Measurements from ENCODE around the gene CACHD1.

The CACHD1 gene

DNA sequence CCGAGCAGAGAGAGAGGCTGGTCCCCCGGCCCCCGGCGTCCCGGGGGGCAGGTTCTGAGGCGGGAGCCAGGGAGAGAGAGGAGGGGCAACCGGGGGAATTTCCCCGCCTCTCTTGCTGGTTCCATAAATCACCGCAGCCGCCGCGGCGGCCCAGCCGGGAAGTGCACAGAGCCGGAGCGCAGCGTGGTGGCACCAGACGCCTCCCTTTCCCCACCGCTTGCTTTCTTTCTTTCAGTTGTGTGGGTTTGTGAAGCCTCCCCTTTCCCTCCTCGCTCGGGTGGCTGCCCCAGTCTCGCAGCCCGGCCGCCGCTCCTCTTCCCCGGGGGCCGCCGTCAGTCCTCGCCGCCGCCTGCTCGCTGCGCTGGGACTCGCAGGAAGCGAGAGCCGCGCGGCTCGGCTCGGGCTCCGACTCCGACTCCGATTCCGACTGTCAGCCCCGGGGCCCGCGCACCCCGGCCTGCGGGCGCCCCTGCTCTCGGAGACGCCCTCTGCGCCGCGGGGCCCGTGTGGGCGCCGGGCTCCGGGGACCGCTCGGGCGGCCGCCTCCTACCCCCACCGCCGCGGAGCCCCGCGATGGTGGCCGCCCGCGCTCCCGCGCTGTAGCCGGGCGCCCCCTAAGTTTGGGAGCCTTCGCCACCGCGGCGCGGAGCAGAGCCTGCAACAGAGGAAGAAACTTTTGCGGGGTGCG lies at the start of gene CACHD1:
Gene CACHD1 (plus strand): TSS at position 153 of the 688 bp plus-strand sequence. CDS start 616 bp downstream, outside the sequence.
- FAIRE-seq = no peak

DNA sequence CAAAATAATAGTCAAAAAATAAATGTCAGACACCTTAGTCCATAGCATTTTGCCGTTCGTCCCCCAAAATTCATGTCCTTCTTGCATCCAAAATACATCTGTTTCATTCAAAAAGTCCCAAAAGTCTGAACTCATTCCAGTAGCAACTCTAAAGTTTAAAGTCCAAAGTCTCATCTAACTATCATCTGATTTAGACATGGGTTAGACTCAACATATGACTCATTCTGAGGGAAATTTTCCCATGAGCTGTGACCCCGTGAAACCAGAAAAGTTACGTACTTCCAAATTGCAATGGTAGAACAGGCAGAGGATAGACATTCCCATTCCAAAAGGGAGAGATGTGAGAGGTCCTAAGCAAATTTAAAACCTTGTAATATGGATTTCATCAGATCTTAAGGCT lies 48.6 kb upstream of the CACHD1 start:
- no peak for FAIRE-seq

DNA sequence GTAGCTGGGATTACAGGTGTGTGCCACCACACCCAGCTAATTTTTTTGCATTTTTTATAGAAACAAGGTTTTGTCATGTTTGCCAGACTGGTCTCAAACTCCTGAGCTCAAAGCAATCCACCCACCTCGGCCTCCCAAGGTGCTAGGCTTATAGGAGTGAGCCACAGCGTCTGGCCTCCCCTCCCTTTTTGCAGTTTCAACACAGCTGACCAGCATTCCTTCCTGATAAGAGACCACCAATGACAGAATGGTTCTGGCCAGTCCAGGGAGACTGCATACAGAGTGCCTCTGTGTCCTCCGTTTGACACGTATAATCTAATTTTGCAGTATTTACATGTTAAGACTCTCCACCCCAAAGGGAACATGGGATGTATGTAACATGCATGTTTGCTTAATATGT lies 46.4 kb upstream of the CACHD1 start:
- no peak for FAIRE-seq

DNA sequence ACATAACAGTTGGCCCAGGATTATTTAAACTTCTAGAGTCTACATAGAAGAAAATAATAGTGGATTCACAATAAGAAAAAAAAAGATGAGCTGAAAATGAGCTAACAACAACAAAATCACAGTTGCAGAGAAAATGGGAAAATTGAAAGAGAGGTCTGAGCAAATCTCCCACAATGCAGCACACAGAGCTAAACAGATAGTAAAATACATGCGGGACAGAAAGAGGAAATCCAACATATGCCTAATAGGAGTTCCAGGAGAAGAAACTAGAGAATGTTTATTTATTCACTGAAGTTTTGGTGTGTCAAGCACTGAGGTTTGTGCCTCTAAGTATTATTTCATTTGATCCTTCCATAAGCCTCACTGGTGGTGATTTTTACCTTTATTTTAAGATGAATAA lies 45.5 kb upstream of the CACHD1 start:
- no peak for FAIRE-seq

DNA sequence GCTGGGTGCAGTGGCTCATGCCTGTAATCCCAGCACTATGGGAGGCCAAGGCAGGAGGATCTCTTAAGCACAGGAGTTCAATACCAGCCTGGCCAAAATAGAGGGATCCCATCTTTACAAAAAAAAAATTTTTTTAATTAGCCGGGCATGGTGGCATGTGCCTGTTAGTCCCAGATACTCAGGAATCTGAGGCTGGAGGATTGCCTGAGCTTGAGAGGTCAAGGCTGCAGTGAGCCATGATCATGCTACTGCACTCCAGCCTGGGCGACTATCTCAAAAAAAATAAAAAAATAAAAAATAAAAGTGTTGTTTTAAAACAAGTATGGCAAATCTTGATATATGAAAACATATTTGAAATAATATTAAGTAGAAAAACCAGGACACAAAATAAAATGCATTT lies 44.4 kb upstream of the CACHD1 start:
- no peak for FAIRE-seq

DNA sequence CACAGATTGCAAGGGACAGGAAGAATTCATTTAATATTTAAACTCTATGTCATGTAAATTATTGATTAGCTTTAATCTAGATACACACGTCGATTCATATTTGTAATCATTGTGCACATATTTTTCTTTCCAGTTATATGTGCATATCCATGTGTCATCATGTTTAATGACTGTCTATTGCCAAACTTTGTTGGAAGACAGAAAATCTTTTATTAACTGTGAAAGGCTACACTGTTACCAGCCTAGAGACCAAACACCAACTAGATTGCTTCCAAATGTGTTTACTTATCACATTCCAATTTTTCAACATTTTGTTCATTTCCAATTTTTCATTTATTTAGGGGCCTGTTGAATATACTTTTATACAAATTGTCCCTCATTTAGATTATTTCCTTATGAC lies 43.2 kb upstream of the CACHD1 start:
- no peak for FAIRE-seq

DNA sequence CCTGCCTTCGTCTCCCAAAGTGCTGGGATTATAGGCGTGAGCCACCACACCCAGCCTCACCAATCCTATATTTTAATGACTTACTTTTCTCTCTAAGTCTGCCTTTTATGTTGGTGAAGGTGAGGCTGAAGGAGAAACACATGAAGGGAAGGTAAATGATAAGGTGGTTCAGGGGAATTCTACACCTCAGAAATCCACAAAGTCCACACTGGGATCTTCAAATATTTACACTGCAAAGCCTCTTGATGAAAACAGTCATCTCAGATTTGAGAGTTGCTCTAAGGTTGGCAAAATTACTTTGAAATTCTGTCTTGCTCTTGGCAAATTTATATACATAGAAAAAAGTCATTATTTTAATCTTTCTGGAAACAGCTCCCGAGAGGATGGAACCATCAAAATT lies 42.0 kb upstream of the CACHD1 start:
- FAIRE-seq = no peak

DNA sequence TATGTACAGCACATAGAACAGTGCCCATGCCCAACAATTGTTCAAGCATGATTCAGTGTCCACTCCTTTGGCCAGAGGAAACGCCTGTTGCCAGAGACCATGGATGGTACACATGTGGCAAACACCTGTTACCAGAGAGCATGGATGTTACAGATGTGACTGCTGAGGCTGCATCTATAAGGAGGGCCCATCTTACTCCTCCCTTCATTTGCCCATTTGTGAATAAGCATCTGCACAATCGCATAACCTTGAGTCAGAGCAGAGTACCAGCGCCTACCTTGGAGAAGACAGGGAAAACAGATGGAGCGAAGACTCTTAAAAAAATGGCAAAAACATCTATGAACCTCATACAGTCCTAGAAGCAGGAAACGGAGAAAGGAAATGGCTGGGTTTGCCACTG lies 36.6 kb upstream of the CACHD1 start:
- no peak for FAIRE-seq

DNA sequence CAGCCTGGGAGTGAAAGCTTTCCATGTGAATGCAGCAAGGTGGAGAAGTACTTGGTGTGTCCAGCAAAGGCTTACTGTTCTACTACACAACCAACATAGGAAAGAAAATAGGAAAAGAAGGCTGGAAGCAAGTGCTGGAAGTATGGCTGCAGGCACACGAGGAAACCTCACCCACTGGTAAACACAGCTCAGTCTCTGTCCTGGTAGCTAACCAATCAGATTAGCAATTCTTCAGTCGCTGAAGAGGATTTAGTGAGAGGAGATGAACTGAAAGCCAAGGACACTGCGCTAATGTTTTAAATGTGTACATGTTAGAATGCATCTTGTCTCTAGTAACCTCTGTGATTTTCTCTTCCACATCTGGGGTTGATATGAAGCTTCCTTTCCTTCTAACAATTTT lies 36.2 kb upstream of the CACHD1 start:
- FAIRE-seq = no peak

DNA sequence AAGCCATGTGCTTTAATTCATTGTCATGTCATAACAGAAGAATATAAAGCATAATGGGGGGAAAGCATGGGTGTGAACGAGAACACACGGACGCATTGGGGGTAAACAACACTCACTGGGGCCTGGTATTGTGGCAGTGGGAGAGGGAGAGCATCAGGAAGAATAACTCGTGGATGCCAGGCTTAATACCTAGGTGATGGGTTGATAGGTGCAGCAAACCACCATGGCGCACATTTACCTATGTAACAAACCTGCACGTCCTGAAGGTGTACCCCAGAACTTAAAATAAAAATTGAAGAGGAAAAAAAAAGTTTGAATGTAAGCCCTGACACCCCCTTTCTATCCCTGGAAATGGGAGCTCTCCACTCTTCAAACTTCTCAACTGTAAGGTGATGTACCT lies 34.9 kb upstream of the CACHD1 start:
- no peak for FAIRE-seq

DNA sequence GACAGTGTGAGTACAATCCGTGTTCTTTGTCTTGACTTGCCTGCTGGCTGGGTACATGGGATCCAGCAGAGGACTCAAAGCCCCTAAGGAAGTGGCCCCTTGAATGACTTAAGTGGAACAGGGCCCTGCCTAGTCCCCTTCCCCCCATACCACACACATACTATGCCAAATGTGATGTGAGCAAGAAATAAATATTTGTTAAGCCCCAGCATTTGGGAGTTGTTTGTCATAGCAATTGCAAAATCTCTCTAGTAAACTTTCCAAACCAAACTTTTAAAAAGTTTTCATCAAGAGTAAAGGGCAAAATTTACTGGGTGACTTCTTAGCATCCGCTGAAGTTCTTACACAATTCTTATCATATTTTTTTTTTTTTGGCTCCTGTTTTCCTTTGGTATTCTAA lies 32.5 kb upstream of the CACHD1 start:
- no peak for FAIRE-seq

DNA sequence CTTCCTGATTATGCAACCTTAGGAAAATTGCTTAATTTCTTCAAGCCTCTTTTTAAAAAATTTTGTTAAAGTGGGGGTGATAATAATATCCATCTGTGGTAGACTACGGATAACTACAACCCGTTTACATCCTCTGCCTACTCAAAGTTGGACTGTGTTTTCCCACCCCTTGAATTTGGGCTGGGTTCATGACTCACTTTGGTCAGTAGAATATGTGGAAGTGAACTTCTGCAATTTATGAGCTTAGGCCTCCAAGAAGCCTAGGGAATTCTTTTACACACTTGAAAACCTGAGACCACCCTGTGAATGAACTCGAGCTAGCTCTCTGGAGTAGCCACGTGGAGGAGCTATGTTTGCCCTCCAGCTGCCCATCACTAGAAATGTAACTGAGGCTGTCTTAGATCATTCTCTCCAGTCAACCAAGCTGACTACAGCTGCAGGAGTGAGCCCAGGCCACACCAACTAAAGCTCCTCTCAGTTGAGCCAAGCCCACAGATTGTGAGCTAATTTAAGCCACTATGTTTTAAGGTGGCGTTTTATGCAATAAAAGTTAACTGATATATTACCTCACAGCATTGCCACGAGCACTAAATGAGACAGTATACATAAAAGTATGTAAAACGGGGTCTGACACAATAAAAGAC lies 29.6 kb upstream of the CACHD1 start:
- FAIRE-seq = no peak

DNA sequence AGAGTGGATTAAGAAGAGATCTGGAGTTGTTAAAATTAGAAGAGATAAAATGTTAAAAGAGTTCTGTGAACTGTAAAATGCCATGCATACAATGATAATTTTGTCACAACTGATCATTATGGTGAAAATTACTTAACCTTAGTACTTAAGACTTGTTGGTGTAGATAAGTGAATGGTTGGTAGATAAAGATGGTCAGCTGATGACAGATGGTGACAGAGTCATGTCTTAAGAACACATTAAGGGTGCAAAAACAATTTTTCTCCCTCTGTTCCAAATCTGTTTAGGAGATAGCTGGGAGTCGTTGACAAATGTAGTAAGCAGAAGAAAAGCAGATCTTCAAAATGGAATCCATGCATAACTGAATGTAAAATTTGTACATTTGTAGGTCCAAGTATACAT lies 18.5 kb upstream of the CACHD1 start:
- no peak for FAIRE-seq

DNA sequence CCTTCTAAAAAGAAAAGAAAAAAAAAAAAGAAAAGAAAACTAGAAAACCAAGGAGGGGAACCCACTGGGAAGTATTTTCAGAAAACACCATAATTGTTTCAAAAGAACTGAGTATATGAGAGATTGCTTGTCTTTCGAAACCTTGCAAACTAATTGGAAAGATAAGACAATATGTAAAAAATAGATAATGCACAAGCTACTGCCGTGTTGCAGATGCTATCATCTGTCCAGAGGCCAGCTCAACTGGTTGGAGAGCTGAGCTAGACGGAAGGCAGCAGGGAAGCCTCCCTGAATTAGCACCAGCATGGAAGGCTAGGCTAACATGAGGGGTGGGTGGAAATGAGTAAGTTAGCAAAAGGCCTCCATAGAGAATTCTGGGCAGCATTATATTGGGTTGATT lies 16.2 kb upstream of the CACHD1 start:
- FAIRE-seq = no peak

DNA sequence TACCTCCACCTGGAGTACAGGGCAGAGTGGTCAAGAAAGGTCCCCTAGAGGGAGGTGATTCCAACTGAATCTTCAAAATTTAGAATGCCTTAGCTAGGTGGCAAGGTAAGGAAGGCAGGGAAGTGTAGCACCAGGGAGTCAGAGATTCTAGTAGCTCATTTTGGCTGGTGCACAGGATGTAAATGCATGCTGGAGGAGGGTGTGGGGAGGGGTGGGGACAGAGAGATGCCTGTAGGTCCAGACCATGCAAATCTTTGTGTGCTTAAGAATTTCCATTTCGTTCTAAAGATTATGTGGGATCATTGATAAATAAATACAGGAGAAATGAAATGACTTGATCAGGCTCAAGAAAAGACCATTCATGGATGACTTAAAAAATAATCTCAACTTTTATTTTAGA lies 11.0 kb upstream of the CACHD1 start:
- FAIRE-seq = no peak

DNA sequence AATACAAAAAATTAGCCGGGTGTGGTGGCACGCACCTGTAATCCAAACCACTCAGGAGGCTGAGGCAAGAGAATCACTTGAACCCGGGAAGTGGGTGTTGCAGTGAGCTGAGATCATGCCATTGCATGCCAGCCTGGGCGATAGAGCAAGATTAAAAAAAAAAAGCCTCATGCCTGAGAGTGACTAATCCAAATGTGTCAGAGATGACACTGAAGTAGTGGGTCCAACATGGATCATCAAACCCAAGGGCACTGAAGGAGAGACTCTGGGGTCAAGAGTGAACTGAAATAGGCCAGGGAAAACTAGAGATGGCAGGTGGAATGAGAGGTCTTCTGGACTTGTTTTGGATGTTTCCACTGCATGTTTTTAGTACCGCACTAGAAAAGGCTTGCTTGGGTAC lies 10.2 kb upstream of the CACHD1 start:
- FAIRE-seq = no peak

DNA sequence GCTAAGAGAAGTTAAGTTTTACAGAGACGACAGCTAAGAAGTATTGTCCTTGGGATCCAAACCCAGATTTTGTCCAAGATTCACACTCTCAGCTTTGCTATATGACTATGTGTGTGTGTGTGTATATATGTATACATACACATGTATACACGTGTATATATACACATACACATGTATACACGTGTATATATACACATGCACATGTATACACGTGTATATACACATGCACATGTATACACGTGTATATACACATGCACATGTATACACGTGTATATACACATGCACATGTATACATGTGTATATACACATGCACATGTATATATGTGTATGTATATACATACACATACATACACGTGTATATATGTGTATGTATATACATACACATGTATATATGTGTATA lies 3.9 kb upstream of the CACHD1 start:
- FAIRE-seq = no peak

DNA sequence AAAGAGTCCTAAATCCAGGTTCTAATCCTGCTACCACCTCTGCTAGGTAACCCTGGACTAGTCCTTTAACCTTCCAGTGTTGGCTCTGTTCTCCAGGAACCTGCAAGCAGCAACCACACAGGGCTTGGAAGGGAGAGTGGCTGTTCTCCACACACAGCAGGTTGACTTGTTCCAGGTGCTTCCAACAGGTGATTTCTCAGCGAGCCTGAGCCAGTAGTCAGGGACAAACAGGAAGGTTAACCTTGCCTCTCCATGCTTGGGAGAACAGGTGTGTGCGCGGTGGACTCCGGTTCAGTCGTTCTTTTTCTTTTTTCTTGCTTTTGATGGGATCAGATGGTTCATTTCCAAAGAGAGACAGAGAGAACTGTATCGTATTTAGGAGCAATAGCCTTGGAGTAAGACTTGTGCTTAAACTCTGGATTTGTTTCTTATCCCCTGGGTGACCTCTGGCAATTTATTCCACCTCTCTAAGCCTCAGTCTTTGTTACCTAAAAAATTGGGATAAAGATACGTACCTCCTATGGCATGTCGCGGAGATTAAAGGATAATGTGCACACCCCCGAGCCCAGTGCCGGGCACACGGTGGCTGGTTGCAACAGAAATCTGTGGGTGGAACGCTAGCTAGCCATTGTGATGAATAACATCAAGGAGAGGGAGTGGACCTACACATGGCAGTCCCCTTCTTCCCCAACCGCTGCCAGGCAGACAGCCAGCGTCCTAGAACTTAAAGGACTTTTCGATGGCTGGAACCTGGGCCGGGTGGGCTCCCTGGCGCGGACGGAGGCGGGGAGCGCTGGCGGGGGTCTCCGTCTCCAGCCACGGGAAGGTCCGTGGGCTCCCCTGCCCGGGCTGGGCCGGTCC lies 583 bp upstream of the CACHD1 start:
- no peak for FAIRE-seq

DNA sequence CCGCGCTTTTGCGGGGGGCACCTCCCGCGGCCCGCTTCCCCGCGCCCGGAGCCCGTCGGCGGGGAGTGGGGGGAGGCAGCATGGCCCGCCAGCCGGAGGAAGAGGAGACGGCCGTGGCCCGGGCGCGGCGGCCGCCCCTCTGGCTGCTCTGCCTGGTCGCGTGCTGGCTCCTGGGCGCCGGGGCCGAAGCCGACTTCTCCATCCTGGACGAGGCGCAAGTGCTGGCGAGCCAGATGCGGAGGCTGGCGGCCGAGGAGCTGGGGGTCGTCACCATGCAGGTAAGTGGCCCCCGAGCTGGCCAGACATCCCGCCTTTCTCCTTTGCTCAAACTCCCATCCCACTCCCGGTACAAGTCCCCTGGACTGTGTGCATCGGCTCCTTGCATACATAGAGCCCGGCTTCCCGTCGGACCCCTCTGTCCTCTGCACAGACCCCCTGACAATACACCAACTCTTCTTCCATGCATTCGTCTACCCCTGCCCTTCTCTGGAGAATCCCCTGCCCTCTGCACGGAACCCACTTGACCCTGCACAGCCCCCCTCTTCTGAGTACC lies 812 bp downstream of the CACHD1 start:
- FAIRE-seq = no peak

DNA sequence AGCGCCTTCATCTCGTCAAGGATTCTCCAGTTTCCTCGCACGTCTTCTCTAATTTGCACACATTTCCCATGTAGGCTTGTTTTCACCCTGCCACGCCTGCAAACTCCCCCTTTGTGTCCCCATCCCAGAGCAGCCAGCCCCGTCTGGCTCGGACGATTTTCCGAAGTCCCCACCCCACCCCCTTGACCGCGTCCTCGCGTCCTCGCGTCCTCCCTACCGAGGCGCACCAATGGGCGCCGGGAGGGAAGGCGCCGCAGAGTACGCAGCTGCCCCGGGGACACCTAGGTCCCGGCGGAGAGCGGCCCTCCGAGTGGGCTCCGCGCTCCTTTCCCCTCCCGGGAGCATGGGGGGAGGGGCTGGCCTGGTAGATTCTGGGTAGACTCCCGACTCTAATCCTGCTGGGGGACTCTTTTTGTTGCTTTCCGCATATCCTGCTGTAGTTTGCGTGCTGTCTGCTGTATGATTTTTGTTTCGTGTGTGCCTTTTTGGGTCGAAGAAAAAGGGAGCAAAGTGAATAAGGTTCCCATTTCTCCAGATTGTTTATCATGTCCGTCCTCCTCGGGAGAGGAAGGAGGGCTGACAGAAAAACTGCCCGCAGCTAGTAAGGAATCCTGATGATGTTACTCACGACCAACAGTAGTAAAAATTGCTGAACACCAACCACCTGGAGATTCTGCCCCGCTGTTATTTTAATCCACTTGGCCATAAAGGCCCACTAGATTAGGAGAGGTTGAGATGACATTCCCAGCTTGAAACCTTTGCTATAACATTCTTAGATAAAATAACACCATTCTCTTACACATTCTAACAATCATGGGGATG lies 1.5 kb downstream of the CACHD1 start:
- no peak for FAIRE-seq

DNA sequence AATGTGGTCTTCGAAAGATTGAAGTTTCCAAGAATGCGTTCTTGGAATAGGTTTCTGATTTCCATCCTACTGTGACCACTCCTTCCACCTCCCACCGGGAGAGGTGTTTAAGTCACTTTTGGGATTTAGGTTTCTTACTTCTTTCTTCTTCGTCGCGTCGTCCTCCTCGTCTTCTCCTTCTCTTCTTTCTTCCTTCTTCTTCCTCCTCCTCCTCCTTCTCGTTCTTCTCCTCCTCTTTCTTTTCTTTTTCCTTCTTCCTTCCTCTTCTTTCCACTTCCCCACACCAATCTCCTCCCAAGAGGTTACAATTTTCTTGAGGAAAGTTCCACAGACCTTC lies 2.1 kb downstream of the CACHD1 start:
- FAIRE-seq = no peak

DNA sequence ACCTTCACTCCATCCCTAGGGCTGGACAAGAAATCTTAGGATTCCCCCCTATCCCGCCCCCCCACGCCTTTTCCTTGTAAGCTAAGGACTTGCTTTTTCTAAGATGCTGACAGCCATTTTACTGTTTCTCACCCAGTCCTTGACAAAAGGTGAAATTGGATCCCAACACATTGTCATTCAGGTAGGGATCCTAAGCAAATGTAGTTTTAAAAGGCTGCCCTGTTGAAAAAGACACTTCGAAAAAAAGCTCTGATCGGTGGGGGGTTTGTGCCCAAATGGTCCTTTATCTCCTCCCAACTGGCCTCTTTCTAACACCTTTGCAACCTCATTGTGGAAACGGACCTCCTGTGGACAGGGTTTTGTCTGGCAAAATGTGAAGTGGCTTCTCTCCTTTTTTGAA lies 2.9 kb downstream of the CACHD1 start:
- no peak for FAIRE-seq

DNA sequence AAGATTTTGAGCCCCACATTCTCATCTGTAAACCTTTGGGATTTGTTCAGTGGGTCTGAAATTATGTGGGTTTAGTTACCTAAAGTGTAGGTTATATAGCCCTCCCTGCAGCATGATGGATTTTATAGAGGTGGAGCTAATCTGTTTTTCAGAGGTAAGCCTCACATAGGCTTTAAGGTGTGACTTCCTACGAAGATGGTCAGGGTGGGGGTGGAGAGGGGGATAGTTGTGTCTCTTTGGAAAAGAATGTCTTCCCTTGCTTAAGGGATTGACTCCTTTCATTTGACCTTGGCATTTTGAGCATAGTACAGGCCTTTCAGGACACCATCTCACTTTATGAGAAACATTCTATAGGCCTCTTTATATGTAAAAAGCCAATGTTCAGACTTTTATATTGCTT lies 3.4 kb downstream of the CACHD1 start:
- no peak for FAIRE-seq
